NCI-H69 (cell line): ENCODE results near the gene CCL11.
"Not testable (repeated sequence)": the region's sequence is repeated elsewhere in the genome, so short reads cannot be mapped to it uniquely, and the experiment has no call there.

Experiments used
- DNase-seq: peaks from one replicate; lab custom pipeline; 2025; lab: John Stamatoyannopoulos, UW

CCL11 gene

DNA sequence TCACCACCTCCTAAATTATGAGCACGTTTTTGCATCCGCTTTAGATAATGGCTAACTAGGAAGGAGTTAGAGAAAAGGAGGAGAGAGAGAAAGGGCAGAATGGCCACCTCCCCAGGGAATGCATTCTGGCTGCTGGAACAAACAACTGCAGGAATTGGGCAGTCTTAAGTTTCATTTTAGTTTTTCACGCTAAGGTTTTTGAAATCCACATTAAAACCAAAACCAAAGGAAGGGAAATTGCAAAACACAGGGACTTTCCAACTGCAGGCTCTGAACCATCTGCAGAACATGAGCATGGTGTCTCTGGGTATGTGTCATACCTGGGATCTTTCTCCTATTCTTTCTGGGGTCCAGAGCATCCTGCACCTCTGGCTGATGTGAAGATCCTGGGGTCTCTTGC is 21.6 kb downstream of the CCL11 start:
- DNase-seq: no peak

DNA sequence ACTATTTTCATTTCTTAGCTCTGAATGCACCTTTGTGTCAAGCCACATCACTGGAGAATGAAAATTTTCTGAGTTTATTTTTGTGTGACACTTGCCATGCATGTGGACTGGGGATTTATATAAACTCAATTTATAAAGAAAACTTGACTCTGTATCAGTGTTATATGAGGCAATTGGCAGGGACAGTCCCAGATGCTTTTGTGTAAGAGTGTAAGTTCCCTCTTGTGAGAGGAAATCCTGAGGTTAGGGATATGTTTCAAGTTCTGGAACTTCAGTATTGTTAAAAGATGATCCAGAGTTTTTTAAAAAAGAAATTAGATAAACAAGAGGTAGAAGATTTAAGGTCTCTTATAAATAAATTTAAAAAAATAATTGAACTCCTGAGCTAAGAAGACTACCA is 22.8 kb downstream of the CCL11 start:
- no peak for DNase-seq

DNA sequence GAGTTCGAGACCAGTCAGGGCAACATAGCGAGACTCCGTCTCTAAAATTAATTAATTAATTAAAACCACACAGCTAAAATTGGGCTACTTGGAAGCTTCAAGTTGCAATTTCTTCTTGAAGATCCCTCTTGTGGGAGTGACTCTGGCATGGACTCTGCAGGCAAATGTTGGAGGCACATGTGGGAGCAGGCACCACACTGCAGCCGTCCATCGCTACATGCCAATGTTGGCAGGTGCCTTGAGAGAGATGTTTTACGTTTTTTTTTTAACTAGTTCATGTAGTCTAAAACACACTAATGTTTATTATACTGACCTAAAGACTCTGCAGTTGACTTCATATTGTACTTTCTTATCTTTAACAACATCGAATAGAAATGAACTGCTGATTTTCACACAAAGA is 25.7 kb downstream of the CCL11 start:
- DNase-seq: no peak

DNA sequence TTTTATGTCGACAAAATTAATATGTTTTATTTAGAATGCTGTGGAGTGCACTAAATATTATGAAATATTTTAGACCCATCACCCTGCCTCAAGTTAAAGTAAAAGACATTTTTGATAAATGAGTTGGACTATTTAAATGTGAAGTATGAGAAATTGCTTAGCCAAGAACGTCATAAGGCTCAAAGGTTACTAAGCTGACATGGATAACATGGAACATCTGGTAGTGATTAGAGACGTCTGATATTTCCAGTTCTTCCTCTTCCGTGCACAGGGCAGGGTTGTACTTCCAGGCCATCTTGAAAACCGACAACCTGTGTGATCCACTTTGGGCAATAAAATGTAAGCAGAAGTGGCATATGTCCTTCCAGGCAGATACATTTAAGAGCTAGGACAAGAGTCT is 26.5 kb downstream of the CCL11 start:
- DNase-seq: no peak

DNA sequence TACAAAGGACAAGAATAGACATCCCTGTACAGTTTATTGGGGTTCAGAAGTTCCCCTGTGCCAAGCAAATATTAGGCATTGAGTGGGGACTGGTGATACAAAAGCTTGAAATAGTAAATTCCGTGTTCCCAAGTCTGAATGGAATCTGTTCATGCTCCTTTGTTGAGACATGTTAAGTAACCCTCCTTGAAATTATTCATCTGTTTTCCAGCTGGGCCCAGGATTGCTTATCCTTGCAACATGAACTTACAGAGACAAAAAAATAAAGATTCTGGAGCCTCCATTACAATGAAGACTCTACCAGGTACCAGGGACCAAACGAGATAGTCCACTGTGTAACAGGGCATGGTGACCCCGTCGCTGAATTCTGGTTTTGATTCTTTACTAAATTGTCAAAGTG is 27.6 kb downstream of the CCL11 start:
- DNase-seq: no peak

GRCh38 chr17:34314279-34314678 is 28.7 kb downstream of the CCL11 start:
- DNase-seq: no peak

GRCh38 chr17:34318474-34318873 is 32.9 kb downstream of the CCL11 start:
- peak; percentile 24 for DNase-seq

GRCh38 chr17:34319039-34319483 is 33.5 kb downstream of the CCL11 start, which contains the start of gene CCL8:
Gene CCL8 (plus strand): TSS chr17:34319435. CDS start chr17:34319502, 67 bp downstream.
- DNase-seq: no peak

GRCh38 chr17:34321964-34322363 is 36.4 kb downstream of the CCL11 start:
- no peak for DNase-seq

DNA sequence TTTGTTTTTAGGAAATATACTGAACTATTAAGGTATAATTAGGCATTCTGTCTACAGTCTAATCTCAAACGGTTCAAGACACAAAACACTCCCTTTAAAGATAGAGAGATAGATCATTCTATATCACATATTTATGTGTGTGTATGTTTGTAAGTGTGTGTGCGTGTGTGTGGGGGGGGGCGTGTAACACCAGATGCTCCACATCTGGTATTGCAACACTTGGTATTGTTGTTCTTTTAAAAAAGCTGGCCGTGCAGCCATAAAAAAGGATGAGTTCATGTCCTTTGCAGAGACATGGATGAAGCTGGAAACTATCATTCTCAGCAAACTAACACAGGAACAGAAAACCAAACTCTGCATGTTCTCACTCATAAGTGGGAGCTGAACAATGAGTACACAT is 42.0 kb downstream of the CCL11 start:
- DNase-seq: not testable (repeated sequence)

GRCh38 chr17:34337701-34338100 is 52.2 kb downstream of the CCL11 start:
- DNase-seq: no peak
